SK-N-MC (cell line): ENCODE results near the gene SENP3.

Experiments used
- EZH2 ChIP-seq: fragments of 200-600 bp; sonication (generic); IDR thresholded peaks from one replicate; pipeline ENCODE4 v1.6.1; 2017; ENCODE audit warnings: antibody characterized with exemption
- FOXP2 ChIP-seq: optimal IDR thresholded peaks from 2 replicates; pipeline ENCODE3; 2011; ENCODE audit warnings: mild to moderate bottlenecking, moderate library complexity; ENCODE audit not compliant: insufficient read depth; ENCODE audit errors: extremely low read length, control extremely low read depth
- POLR2AphosphoS5 ChIP-seq: IDR thresholded peaks from 2 replicates; pipeline ENCODE4 v1.6.1; 2012; ENCODE audit warnings: mild to moderate bottlenecking, low read depth, low read length, borderline replicate concordance

DNA sequence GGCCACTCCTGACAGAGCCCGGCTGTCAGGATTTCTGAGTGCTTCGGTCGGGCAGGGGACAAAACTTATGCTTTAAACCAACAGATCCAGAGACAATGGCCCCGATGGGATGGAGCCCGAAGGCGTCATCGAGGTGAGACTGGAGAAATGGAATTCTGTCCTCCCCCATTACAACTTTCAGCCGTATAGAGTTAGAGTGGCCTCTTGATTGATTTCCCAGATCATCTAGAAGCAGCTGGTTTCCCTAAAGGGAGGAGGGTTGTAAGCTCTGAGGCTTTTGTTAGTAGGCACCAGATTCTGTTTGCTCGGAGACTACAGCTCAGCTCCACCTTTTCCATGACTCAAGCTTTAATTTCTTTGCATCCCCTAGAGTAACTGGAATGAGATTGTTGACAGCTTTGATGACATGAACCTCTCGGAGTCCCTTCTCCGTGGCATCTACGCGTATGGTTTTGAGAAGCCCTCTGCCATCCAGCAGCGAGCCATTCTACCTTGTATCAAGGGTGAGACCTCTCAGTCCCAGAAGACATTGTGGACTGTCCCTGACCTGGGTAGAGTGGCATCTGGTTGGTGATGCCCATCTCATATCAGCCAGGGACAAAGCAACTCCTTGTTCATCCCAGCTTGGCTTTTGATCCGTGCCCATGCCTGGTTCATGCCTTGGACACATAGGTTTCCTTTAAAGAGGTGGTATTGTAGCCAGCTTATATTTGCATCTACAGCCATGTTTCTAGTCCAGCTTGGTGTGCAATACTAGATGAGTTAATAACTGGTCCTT, 12.6 kb downstream of the SENP3 start:
- TF ChIP-seq EZH2: no peak
- no peak for TF ChIP-seq POLR2AphosphoS5
- no peak for TF ChIP-seq FOXP2
